HepG2 (cell line): Measurements from ENCODE around the gene C14orf93. TPM values are rescaled to one million over a fixed set of nuclear protein-coding genes. Genes with fewer than 3 reads are reported as not detected.
A peak's percentile ranks its signal among the peaks of the same experiment; 100 is the strongest.

Experiments used
- ATAC-seq: fragments of 200-7000 bp; cut with Tn5 transposase; 3 replicates; pipeline ENCODE4 v1.9.1; 2020; ENCODE audit warnings: mild to moderate bottlenecking, moderate library complexity
- BruUV-seq: library from RNA; stranded (reverse); fragments of 400-500 nt; replicated peaks from 2 replicates; lab custom pipeline; 2021; lab: Mats Ljungman, UMichigan
- CTCF ChIA-PET: fragments of 300-600 bp; formaldehyde crosslinking; extraction: SDS; loops from one replicate; lab custom pipeline; 2021; ENCODE audit warnings: low total read pairs, inconsistent platforms, low intra/inter-chr PET ratio; lab: Yijun Ruan, JAX
- POLR2A ChIA-PET: fragments of 350-600 bp; sonication (Branson Sonifier 250); formaldehyde crosslinking; loops from one replicate; lab custom pipeline; 2020; ENCODE audit warnings: antibody characterized with exemption, inconsistent platforms; lab: Yijun Ruan, JAX
- DNase-seq: peaks from one replicate; pipeline ENCODE4 v3.0.0-alpha.2; 2015; ENCODE audit warnings: low spot score
- FAIRE-seq: peaks from 3 replicates; lab custom pipeline; 2011; peaks lifted over from hg19 to GRCh38; lab: Jason Lieb, UNC
- H2AFZ ChIP-seq: one replicate; pipeline ENCODE4 v1.6.1; 2011; ENCODE audit warnings: low read length, inconsistent platforms
- H3K27ac ChIP-seq: fragments of 300-600 bp; 3 replicates; pipeline ENCODE4 v1.8.0; 2011; ENCODE audit warnings: mixed run types, mild to moderate bottlenecking, mixed read lengths, low read length, inconsistent platforms; ENCODE audit not compliant: insufficient read depth; ENCODE audit errors: extremely low read length
- H3K27me3 ChIP-seq, 2 experiments: fragments of 200-600 bp in 1 of 2; 2 replicates in 1 of 2; 3 replicates in 1 of 2; pipeline versions ENCODE4 v1.6.0 to v1.8.0; 2011; ENCODE audit warnings: low read length in 2 of 2, mild to moderate bottlenecking in 2 of 2, moderate library complexity in 2 of 2, inconsistent platforms in 1 of 2; ENCODE audit not compliant: insufficient read depth in 2 of 2, control insufficient read depth in 1 of 2
- H3K36me3 ChIP-seq, 2 experiments: fragments of 200-600 bp in 1 of 2; replicated peaks in 1 of 2; 2 replicates in 1 of 2; 3 replicates in 1 of 2; pipeline versions ENCODE4 v1.5.1 to v1.8.0; 2011; ENCODE audit warnings: low read length in 2 of 2, inconsistent platforms in 1 of 2; ENCODE audit not compliant: insufficient read depth in 2 of 2, control insufficient read depth in 1 of 2
- H3K4me1 ChIP-seq: 2 replicates; pipeline ENCODE4 v1.5.1; 2012; ENCODE audit warnings: low read length, inconsistent platforms; ENCODE audit not compliant: insufficient read depth
- H3K4me2 ChIP-seq: 2 replicates; pipeline ENCODE4 v1.6.0; 2011; ENCODE audit warnings: low read depth, low read length, inconsistent platforms
- H3K4me3 ChIP-seq, 3 experiments: fragments of 200-600 bp in 1 of 3; sonication (generic), shearing (Covaris generic) in 1 of 3; replicated peaks in 1 of 3; 2 replicates each; pipeline ENCODE4 v1.5.1; 2011 to 2016; ENCODE audit warnings: low read length in 3 of 3, inconsistent platforms in 2 of 3, low read depth in 2 of 3, mild to moderate bottlenecking in 2 of 3, control low read depth in 1 of 3, mixed read lengths in 1 of 3; ENCODE audit not compliant: insufficient read depth in 1 of 3
- H3K79me2 ChIP-seq: one replicate; pipeline ENCODE4 v1.6.1; 2011; ENCODE audit warnings: low read length, inconsistent platforms; ENCODE audit not compliant: insufficient read depth
- H3K9ac ChIP-seq: 2 replicates; pipeline ENCODE4 v1.6.0; 2011; ENCODE audit warnings: mild to moderate bottlenecking, low read depth, low read length, inconsistent platforms; ENCODE audit not compliant: insufficient read depth
- H3K9me3 ChIP-seq: 2 replicates; pipeline ENCODE4 v1.5.1; 2012; ENCODE audit warnings: mild to moderate bottlenecking, low read length
- H4K20me1 ChIP-seq: 2 replicates; pipeline ENCODE4 v1.6.0; 2011; ENCODE audit warnings: inconsistent platforms, mild to moderate bottlenecking, low read length, moderate library complexity; ENCODE audit not compliant: insufficient read depth
- E2F2 ChIP-seq: sonication (generic); formaldehyde crosslinking; IDR thresholded peaks from 2 replicates; pipeline ENCODE4 v1.4.0; 2020; ENCODE audit warnings: missing genetic modification reagents, borderline replicate concordance
- HMGXB3 ChIP-seq: sonication (generic); formaldehyde crosslinking; IDR thresholded peaks from 2 replicates; pipeline ENCODE4 v1.4.0; 2020; ENCODE audit warnings: missing genetic modification reagents, borderline replicate concordance
- IKZF4 ChIP-seq: sonication (generic); formaldehyde crosslinking; IDR thresholded peaks from 2 replicates; pipeline ENCODE4 v1.5.1; 2020; ENCODE audit warnings: borderline replicate concordance, mild to moderate bottlenecking, low read depth, missing genetic modification reagents; ENCODE audit errors: not compliant biosample characterization
- KLF15 ChIP-seq: sonication (generic); formaldehyde crosslinking; IDR thresholded peaks from 2 replicates; pipeline ENCODE4 v1.8.1; 2023; ENCODE audit warnings: borderline replicate concordance, mild to moderate bottlenecking, inconsistent platforms, missing genetic modification reagents, mixed read lengths
- NFE2L2 ChIP-seq: fragments of 150-350 bp; IDR thresholded peaks from 2 replicates; pipeline ENCODE4 v1.6.1; 2014; ENCODE audit warnings: low read length
- THRA ChIP-seq: sonication (generic); formaldehyde crosslinking; IDR thresholded peaks from 2 replicates; pipeline ENCODE4 v1.4.0; 2020; ENCODE audit warnings: missing genetic modification reagents, borderline replicate concordance
- ZNF44 ChIP-seq: sonication (generic); formaldehyde crosslinking; IDR thresholded peaks from 2 replicates; pipeline ENCODE4 v1.5.1; 2020; ENCODE audit warnings: mild to moderate bottlenecking, missing genetic modification reagents
- ZNF512B ChIP-seq: sonication (generic); formaldehyde crosslinking; IDR thresholded peaks from 2 replicates; pipeline ENCODE4 v1.5.1; 2020; ENCODE audit warnings: missing genetic modification reagents, mild to moderate bottlenecking, borderline replicate concordance
- ZSCAN5A ChIP-seq: sonication (generic); formaldehyde crosslinking; IDR thresholded peaks from 2 replicates; pipeline ENCODE4 v1.8.0; 2022; ENCODE audit warnings: mild to moderate bottlenecking, missing genetic modification reagents, borderline replicate concordance
- WGBS: methylation state at CpG from one replicate; pipeline ENCODE4 v1.1.6; 2017; ENCODE audit warnings: low lambda C conversion rate; 5-methylcytosine and 5-hydroxymethylcytosine counted together
- in situ Hi-C: cut with HindIII; loops from 2 replicates; pipeline ENCODE4 v1.10.0; 2017; ENCODE audit warnings: low pct_unique_long_range_greater_than_20kb; ENCODE audit not compliant: extremely low pct_ligation_motif_present
- intact Hi-C: fragments of 100-400 bp; cut with micrococcal nuclease; formaldehyde crosslinking; loops from one replicate; pipeline ENCODE4 v1.10.0; 2022; ENCODE audit not compliant: unreplicated experiment
- polyA plus RNA-seq, 8 experiments: library from polyadenylated mRNA; depleted of rRNA in 3 of 8; stranded (reverse) in 7 of 8; unstranded in 1 of 8; fragments of >200 nt; fragmentation: Illumina TruSeq in 4 of 8; extraction: Trizol in 4 of 8; gene quantifications; 2 replicates each; pipeline versions ENCODE4 v1.2.1 to v1.2.3, GENCODE V29; 2011 to 2016; ENCODE audit warnings: low read depth in 4 of 8, missing spikeins in 1 of 8, mixed read lengths in 1 of 8; ENCODE audit not compliant: insufficient read depth in 1 of 8
- total RNA-seq, 5 experiments: library from RNA; depleted of rRNA; stranded (reverse); fragments of >200 nt; fragmentation: Illumina TruSeq; extraction: Trizol; gene quantifications; 2 replicates each; pipeline ENCODE4 v1.2.3, GENCODE V29; 2016; ENCODE audit warnings: low read depth in 1 of 5

Gene C14orf93
- total and polyA plus RNA-seq, 2 of the 13 experiments (the other 11 are each of a cell fraction or from before 2014, with no cell fraction given): 11.4 to 22.5 TPM

- under 1% methylated on average over 48 of the region's 48 CpGs for WGBS
- ChIA-PET POLR2A (interaction anchor here (0.6 to 25.8 kb wide), 45 partner anchors 12 to 1288 kb away, joined by 3 to 1670 read pairs (median 7); partner anchors contain the start of genes ACIN1, C14orf119, CDH24 and HAUS4), CTCF (interaction anchor here (0.7 to 6.6 kb wide), 14 partner anchors 9 to 426 kb away, joined by 3 to 298 read pairs (median 6); partner anchors contain the start of genes CDH24 and PRMT5)
- Histone ChIP-seq H3K36me3 (peaks cover 7 to 21% of the 10 kb centered on the region in 2 experiments), H3K4me3 (peak within 1 kb of the TSS; percentile 86 to 98 (median 89)), H3K9ac (peak within 1 kb of the TSS; percentile 98), H2AFZ (peak within 1 kb of the TSS; percentile 43), H3K4me1 (peaks cover 63% of the 10 kb centered on the region), H3K4me2 (peak within 1 kb of the TSS; percentile 99), H3K27ac (peak within 1 kb of the TSS; percentile 91), H3K79me2 (peaks cover 52% of the 10 kb centered on the region), H3K9me3 (no peaks in the 10 kb centered on the region), H4K20me1 (no peaks in the 10 kb centered on the region), H3K27me3 (no peaks in the 10 kb centered on the region; a peak in 1 of 5 replicates)
- intact Hi-C loops: loop anchor here (1.0 to 10.0 kb wide), 7 partner anchors 9 to 425 kb away; partner anchors contain the start of genes BCL2L2, LRP10, PPP1R3E and PRMT5
- peak; percentile 37 for ATAC-seq
- no peak for FAIRE-seq
- in situ Hi-C loops: no loop called here
- BruUV-seq: no TSS peak
- peak; percentile 98 for DNase-seq
- TF ChIP-seq HMGXB3 (CRISPR knock-in tag) (peak; percentile 95), IKZF4 (CRISPR knock-in tag) (peak; percentile 96), ZNF44 (CRISPR knock-in tag) (peak; percentile 88; the same call in 1 of the 2 replicates), NFE2L2 (no peak; the same call in 1 of the 2 replicates), ZSCAN5A (CRISPR knock-in tag) (no peak), E2F2 (no peak), THRA (peak; percentile 66; the same call in 1 of the 2 replicates), KLF15 (CRISPR knock-in tag) (no peak), ZNF512B (CRISPR knock-in tag) (peak; percentile 100)
These were observed 27.3 kb downstream of the C14orf93 start, which contains the start of gene AJUBA for GRCh38 chr14:22982477-22983245. AJUBA (minus strand) TSS chr14:22982551; CDS start chr14:22982266, 285 bp downstream.
